ENCODE measurements around the gene RANBP2.
"Not testable (repeated sequence)": the region's sequence is repeated elsewhere in the genome, so short reads cannot be mapped to it uniquely, and the experiment has no call there.

GRCh38 chr2:108757973-108758372 is 38.7 kb downstream of the RANBP2 start:
- TF ChIP-seq CTCF, POLR2AphosphoS5 (IDR thresholded peaks at IDR 0.05): not testable (repeated sequence)

All from transverse colon (tissue), 4 donors.